AG10803 (cell line): Measurements from ENCODE around the gene FBXO34.

Source experiments
- DNase-seq: peaks from one replicate; pipeline ENCODE4 v3.0.0; 2010; ENCODE audit warnings: low read depth
- H3K4me3 ChIP-seq: 2 replicates; pipeline ENCODE4 v1.5.1; 2011; ENCODE audit warnings: mild to moderate bottlenecking, low read length, control low read depth
- TF ChIP-seq, protein P1 (sequence below): conservative IDR thresholded peaks from 2 replicates; pipeline ENCODE4 v1.5.1; 2011; ENCODE audit warnings: mild to moderate bottlenecking, low read length, control low read depth, inconsistent platforms

The FBXO34 gene

GRCh38 chr14:55401751-55402150 is 130.5 kb downstream of the FBXO34 start:
- DNase-seq = no peak
- H3K4me3 ChIP-seq = no peak overlapping the region
- TF ChIP-seq, protein P1, sequence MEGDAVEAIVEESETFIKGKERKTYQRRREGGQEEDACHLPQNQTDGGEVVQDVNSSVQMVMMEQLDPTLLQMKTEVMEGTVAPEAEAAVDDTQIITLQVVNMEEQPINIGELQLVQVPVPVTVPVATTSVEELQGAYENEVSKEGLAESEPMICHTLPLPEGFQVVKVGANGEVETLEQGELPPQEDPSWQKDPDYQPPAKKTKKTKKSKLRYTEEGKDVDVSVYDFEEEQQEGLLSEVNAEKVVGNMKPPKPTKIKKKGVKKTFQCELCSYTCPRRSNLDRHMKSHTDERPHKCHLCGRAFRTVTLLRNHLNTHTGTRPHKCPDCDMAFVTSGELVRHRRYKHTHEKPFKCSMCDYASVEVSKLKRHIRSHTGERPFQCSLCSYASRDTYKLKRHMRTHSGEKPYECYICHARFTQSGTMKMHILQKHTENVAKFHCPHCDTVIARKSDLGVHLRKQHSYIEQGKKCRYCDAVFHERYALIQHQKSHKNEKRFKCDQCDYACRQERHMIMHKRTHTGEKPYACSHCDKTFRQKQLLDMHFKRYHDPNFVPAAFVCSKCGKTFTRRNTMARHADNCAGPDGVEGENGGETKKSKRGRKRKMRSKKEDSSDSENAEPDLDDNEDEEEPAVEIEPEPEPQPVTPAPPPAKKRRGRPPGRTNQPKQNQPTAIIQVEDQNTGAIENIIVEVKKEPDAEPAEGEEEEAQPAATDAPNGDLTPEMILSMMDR = no peak
